Activated CD4-positive, alpha-beta T cell treated with anti-CD3 and anti-CD28 coated beads, Interleukin-2, amount 50 U/mL, for 4 hours (primary cell): ENCODE data around the gene MEIOSIN.
A peak's percentile ranks its signal among the peaks of the same experiment; 100 is the strongest.
"Not testable (repeated sequence)": the region's sequence is repeated elsewhere in the genome, so short reads cannot be mapped to it uniquely, and the experiment has no call there.

Experiments
- DNase-seq, 2 experiments: peaks; one replicate each; pipeline ENCODE4 v3.0.0-alpha.2; 2020

The MEIOSIN gene

DNA sequence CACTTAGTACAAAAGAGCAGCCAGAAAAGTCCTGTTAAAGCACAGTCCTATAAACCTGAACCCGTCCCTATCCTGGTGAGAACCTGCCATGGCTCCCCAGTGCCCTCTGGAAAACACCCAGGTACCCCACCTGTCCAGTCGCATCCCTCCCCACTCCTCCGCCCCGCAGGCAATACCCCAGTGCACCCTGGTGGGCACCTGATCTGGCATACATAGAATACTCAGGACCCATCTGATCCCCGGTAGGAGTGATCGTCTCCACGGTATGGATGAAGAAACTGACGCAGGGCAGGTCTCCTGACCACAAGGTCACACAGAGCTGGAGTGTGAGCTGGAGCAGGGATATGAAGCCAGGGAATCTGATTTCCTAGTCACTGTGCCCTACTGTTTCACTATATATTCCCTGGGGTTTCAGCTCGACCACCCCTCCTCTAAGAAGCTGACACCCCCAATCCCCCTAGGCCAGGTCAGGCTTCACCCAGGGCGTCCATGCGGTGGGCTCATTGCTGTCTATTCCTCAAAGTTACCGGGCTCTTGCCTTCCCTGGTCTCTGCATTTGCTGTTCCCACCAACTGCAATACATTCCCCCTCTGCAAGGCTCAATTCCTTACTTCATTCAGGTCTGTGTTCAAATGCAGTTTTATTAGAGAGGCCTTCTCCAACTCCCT, 15.1 kb upstream of the MEIOSIN start:
- DNase-seq: no peak

DNA sequence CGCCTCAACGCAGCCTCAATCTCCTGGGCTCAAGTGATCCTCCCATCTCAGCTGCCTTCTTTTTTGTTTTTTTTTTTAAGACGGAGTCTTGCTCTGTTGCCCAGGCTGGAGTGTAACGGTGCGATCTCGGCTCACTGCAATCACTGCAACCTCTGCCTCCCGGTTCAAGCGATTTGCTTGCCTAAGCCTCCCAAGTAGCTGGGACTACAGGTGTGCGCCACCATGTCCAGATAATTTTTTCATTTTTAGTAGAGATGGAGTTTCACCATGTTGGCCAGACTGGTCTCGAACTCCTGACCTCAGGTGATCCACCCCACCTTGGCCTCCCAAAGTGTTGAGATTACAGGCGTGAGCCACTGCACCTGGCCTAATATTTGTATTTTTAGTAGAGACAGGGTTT, 13.2 kb upstream of the MEIOSIN start:
- not testable (repeated sequence) for DNase-seq

DNA sequence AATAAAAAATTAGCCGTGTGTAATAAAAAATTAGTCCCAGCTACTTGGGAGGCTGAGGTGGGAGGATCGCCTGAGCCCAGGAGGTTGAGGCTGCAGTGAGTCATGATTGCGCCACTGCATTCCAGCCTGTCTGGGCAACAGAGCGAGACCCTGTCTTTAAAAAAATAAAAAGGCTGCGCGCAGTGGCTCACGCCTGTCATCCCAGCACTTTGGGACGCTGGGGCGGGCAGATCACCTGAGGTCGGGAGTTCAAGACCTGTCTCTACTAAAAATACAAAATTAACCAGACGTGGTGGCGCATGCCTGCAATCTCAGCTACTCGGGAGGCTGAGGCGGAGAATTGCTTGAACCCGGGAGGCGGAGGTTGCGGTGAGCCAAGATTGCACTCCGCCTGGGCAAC, 4.6 kb upstream of the MEIOSIN start:
- DNase-seq: not testable (repeated sequence)

DNA sequence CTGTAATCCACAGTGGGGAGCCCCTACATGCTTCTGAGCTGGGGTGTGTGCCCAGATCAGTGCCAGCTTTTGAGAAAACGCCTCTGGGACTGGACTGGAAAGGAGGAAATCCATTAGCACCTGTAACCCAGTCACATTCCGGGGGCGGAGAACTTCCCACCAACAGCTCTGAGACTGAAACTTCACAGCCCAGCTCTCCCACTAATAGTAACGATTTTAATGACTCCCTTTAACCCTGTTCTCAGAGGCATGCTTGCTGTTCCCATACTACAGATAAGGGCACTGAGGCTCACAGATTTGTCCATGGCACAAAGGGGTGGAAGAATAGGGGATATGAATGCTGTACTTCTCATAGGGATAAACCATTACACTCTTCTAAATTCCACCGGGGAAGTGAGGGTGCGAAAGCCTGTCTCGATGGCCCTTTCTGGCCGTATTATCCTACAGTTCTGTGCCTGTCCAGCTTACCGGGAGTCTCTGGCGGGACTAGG, 3.4 kb upstream of the MEIOSIN start:
- DNase-seq: no peak

DNA sequence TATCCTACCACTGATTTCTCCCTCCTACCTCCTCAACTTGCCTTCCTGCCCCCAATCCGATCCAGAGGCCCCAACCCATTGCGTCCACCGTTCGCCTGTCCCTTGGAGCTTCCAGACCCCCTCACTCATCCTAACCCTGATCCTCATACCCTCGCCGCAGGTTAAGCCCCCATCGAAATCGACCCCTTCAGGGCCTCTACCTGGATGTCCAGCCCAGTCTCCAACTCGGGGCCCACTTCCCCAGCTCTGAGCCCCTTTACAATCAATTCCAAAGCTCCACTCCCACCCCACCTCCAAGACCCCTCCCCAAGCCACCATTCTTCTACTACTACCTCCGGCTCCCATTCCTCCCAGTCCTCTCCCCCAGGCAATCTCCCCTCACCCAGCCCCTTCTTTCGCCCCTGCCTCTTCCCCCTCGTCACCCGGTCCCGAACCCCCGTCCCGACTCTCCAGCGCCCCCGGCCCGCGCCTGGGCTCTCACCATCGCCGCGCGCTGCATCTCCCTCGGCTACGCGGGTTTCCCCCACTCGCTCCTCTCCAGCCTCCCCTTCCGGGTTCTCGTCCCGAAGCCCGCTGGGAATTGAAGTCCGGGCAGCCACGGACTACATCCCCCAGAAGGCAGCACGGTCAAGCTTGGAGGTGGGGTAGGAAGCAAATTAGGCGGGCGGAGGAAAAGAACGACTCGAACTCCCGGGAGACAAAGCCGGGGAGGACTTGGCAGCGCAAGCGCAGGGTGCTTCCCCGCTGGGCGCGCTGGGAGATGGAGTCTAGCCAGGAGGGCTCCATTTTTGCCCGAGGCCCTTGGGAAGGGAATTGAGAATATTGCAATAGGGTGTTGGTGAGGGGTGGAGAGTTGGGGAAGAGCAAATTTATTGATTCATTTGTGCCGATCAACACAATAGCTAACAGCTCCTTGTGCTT, 2.6 kb upstream of the MEIOSIN start, which contains the start of gene FBXO46:
FBXO46 (minus strand) TSS at position 529 of the 921 bp plus-strand sequence. CDS start 17,401 bp downstream, outside the sequence.
- DNase-seq: peak; percentile 92 to 94

DNA sequence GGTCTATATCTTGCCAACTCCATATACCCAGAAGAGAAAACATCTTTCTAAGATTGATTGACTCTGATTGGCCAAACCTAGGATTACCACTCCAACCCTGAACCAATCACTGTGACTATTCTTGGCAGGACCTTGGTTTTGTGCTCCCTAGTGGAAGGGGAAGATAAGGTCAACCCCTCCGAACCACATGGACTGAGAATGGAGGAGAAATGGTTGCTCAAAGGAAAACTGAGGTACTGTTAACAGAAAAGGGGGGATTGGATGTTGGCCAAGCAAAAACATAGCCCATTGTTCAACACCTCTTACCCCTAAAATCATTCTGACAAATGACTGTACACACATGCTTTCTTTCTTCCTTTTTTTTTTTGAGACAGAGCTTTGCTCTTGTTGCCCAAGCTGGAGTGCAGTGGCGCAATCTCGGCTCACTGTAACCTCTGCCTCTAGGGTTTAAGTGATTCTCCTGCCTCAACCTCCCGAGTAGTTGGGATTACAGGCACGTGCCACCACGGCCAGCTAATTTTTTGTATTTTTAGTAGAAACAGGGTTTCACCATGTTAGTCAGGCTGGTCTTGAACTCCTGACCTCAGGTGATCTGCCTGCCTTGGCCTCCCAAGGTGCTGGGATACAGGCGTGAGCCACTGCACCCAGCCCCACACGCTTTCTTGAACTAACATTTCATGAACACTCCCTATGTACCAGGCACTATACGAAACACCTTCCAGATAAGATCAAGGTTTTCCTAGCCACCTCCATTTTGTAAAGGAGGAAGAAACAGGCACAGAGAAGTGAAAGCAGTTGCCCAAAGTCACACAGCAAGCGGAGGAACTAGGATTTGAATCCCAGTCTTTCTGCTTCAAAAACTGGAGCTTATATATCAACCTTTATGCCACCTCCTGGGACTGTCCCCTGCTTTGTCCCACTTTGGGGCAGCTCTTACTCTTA, 6.5 kb downstream of the MEIOSIN start:
- no peak for DNase-seq

DNA sequence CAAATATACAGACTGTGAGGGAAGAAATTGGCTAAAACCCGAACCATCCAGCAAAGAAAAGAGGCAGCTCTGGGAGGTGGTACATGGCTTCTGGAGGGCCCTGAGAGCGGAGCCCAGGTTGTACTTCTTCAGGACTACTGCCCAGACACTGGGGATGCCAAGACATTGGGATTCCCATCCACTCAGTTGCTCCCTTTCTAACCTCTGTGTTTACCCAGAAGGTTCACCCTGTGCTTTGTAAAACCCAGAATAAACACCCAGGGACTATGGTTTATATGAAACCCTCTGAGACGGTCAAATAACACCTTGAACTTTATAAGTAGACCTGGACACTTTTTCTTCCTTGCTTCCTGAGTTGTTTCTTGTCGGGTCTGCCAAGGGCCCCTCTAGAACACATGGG, 9.7 kb downstream of the MEIOSIN start:
- DNase-seq: no peak

DNA sequence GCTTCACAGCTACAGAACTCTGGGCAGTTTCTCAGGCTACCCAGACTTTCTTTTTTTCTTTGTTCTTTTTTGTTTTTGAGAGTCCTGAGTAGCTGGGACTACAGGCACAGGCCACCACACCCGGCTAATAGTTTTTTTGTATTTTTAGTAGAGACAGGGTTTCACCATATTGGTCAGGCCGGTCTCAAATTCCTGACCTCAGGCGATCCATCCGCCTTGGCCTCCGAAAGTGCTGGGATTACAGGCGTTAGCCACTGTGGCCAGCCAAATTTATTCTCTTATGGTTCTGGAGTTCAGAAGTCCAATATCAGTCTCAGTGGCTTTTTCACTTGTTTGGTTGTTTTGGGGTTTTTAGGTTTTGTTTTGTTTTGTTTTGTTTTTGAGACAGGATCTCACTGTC, 12.4 kb downstream of the MEIOSIN start:
- DNase-seq: no peak

DNA sequence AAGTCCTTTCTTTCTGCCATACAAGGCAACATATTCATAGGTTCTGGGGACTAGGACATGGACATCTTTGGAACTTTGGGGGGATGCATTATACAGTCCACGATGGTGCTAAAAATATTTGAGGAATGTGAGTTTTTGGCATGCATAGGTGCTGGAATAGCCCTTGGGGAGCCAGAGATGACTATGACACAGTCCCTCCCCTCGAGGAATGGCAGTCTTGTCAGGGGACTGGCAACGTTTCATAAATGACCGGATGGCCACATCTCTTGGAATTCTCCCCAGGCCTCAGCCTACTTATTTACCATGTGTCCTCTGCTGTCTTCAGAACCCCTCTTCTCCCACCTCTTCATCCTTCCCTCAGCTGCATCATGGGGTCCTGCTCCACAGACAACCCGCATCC, 13.6 kb downstream of the MEIOSIN start:
- no peak for DNase-seq

DNA sequence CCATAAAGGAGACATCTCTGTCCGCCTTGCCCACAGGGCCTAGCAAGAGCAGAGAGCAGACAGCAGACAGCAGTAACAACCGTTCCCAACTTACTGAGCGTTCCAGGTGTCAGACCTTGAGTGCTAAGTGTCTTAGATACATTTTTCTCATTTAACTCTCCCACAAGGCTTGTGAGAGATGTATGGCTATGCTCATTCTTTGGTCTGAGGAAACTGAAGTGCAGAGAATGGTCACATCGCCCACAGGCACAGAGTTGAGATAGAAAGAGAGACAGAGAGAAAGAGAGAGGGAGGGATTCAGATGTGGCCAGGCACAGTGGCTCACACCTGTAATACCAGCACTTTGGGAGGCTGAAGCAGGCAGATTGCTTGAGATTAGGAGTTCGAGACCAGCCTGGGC, 14.3 kb downstream of the MEIOSIN start:
- DNase-seq: no peak

DNA sequence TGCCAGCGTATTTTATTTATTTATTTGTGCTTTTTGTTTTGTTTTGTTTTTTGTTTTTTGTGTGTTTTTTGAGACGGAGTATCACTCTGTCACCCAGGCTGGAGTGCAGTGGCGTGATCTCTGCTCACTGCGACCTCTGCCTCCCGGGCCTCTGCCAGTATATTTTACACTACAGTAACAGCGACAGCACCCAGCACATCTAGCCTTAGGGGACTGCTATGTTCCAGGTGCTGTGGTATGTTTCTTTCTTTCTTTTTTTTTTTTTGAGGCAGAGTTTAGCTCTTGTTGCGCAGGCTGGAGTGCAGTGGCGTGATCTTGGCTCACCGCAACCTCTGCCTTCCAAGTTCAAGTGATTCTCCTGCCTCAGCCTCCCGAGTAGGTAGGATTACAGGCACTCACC, 18.2 kb downstream of the MEIOSIN start:
- not testable (repeated sequence) for DNase-seq

DNA sequence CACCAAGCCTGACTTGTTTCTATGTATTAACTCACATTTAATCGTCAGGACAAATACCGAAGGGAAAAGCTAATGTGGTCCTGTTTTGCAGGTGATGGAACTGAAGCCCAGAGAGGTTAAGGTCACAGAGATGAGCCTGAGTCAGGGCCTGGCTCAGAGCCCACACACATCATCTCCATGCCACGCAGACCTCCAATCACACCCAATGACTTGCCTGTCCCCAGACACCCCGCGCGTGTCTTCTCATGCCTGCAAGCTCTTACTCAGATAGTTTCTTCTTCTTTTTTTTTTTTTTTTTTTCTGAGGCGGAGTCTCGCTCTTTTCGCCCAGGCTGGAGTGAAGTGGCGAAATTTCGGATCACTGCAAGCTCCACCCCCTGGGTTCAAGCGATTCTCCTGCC, 19.4 kb downstream of the MEIOSIN start:
- DNase-seq: no peak

DNA sequence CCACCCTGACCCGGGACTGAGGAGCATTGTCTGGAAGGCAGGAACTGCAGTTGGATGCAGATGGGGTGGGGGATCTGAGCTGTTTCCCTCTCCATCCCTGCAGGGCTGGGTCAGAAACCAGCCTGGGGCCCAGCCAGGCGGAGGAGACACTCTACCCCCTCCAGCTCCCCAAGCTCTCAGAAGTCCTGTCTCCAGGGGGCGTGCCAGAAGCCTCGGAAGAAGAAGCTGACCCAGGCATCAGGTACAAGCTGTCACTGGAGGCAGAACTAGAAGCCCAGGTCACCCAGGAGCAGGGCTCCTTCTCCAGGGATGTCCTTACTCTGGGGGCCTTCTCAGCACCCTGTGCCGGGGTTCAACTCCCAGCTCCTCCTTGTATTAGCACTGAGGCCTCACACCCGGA, 20.3 kb downstream of the MEIOSIN start:
- no peak for DNase-seq

DNA sequence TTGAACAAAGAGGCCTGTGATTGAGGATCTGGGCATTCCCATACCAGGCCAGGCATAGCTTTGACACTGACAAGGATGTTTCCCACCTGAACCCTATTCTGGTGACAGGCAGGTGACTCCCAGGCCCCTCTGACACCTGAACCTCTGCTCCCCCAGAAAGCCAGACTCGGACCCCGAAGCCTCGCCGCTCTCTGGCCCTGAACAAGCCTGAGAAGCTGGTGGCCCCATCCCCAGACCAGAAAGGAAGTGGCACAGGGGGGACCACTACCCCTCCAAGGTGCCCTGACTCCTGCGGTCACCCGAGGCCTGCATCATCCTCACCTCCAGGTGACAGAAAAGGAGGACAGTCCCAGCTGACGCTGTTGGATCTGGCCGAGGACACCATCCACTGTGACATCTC, 21.1 kb downstream of the MEIOSIN start:
- no peak for DNase-seq

DNA sequence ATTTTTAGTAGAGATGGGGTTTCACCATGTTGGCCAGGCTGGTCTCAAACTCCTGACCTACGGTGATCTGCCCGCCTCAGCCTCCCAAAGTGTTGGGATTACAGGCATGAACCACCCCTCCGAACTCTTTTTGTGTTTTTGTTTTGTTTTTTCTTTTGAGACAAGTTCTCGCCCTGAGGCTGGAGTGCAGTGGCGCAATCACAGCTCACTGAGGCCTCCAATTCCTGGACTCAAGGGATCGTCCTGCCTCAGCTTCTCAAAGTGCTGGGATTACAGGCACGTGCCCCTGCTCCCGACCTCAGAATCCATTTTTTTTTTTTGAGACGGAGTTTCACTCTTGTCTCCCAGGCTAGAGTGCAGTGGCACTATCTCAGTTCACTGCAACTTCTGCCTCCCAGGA, 24.5 kb downstream of the MEIOSIN start:
- DNase-seq: no peak

DNA sequence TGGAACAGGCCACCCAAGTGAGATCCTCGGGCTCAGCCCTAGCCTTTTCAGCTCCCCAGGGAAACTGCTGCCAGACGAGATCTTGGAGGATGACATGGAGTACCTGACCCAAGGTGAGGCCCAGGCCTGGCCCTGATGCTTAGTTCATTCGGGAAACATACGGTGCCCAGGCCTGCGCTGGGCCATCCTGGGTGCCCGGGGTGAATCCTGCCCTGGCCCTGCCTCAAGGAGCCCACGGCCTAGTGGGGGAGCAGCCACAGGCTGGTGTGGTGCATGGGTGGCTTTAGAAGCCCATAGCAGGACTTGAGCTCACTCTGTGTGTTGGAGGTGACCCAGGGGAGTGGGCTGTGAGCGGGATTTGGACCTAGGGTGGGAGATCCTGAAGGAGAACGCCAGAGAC, 25.7 kb downstream of the MEIOSIN start:
- no peak for DNase-seq

DNA sequence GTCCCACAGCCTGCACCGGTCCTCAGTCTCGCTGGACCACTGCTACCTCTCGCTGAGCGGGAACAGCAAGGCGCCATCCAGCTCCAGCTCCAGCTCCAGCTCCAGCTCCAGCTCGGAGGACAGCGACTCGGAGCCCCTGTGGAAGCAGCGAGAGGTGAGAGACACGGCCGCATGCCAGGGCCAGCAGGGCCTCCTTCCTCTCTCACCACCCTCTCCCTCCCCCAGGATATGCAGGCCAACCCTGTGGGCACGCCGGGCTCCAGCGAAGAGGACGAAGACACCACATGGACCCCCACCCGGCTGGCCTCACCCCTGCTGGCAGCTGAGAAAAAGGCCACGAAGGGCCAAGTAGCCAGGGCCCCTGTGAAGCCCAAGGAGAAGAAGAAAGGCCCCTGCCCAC, 28.5 kb downstream of the MEIOSIN start:
- no peak for DNase-seq

DNA sequence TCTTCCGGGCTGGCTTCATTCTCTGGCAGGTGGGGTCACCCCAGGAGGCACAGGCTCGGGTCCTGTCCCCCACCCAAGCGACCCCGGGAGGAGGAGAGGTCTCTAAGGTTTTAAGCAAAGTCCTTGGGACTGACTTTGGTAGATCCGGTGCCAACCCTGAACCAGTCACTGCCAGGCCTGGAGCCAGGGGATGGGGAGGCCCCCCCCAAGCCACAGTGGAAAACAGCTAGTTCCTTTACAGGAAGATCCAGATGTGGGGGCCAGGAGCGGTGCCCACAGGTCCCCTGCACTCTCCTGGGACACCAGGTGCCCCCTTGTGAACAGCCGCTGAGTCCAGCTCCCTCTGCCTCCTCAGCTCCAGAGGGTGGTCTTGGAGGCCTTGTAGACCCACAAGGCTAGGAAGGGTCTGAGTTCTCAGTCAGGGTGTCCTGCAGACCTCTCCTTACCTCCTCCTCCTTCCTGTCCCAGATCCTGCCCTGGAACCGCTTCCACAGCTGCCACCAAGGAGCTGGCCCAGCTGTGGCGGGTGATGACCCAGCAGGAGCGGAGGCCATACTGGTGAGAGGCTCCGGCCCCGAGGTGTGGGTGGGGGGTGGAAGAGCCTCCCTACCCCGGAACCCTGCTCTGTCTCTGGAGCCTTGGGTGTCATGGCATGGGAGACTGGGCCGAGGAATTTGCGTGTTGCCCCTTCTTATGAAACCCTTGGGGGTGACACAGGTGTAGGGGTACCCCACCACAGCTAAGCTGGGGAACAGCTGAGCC, 29.8 kb downstream of the MEIOSIN start:
- no peak for DNase-seq

DNA sequence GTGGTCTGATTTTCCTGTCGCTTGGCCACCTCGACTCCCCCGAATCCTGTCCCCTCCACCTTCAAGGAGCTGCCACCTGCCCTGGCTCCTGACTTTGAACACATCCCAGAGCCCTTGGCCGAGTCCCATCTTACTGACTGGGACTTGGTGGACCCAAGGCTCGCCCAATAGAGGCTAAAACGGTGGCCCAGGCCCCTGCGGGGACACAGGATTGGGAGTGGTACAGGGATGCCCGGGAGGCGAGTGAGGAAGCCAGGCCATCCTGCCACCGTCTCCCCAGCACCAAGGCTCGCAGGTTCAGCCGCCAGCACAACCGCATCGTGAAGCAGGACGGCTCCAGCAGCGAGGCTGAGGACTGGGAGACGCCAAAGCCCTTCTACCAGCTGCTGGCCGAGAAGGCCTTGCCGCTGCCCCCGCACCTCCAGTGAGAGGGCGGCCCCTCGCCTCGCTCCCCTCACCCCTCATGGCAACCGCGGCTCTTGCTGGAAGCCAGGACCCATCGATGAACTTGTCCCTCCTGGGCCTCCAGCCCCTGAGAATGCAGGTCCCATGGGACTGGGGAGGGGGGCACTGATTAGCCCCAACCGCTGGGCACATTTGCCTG, 30.6 kb downstream of the MEIOSIN start:
- no peak for DNase-seq

DNA sequence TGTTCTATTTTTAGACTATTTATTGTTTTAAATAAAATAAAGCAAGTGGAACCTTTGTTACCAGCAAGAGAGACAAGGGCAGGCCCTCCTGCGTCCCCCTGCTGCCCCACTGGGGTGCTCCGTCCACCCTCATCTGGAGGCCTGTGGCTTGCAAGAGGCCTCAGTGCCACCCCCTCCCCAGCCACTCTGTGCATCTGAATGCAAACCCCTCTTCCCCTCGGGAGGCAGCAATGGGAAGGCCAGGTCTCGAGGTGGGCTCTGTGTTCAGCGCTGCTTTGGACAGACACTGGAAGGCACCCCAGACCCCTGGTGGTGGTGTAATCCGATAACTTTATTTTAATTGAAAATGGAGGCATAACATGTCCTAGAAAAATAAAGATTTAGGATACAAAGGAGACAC, 31.2 kb downstream of the MEIOSIN start:
- no peak for DNase-seq

DNA sequence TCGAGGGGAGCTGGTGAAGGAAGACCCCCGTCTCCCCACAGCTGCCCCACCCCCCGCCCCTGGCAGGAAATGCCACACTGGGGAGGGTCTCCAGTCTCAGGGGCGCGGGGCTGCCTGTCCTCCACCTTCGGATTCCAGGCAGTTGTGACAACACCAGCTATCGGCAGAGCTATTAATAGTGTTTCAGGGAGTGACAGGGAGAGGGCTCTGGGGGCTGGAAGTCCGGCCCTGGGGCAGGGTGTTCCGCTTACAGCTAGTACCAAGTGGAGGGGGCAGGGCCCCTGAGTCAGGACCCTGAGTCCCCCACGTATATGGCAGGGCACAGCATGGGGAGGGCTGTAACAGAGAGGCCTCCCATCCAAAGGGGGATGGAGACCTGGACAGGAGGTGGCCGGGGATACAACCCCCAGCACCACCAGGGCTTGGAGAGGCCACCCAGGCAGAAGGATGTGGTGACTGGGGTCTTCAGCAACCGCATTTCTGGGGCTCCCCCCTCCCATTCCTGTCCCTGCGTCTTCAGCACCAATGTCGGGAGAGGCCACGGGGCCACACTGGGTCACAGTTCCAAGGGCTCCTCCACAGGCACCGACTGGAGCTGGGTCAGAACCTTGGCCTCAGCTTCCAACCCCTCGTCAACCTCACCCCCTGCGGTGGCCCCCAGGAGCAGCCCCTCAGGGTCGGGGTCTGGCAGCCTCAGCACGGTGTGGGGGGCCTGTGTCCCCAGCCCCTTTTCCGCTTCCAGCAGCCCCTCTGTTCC, 31.9 kb downstream of the MEIOSIN start:
- DNase-seq: no peak
